ENCODE data around the gene NCS1.

NCS1 gene

GRCh38 chr9:130150779-130151382 is 21.3 kb upstream of the NCS1 start:
- no peak for TF ChIP-seq FOXP2 (optimal IDR thresholded peaks at IDR 0.05; ENCODE audit: borderline replicate concordance, extremely low read depth, extremely low read length, insufficient read depth)
- no peak for TF ChIP-seq SIN3A (IDR thresholded peaks at IDR 0.05; ENCODE audit: borderline replicate concordance, insufficient read depth, low read length)
- no peak for TF ChIP-seq REST (IDR thresholded peaks at IDR 0.05; ENCODE audit: insufficient read depth in 1 of 2, low read depth in 2 of 2, low read length in 2 of 2)
- TF ChIP-seq TAF1 (IDR thresholded peaks at IDR 0.05; ENCODE audit: borderline replicate concordance, insufficient read depth, low read length), result no peak
- no peak for TF ChIP-seq POLR2AphosphoS5 (IDR thresholded peaks at IDR 0.05; ENCODE audit: low read depth, low read length)

- TF ChIP-seq SIN3A (IDR thresholded peaks at IDR 0.05; ENCODE audit: borderline replicate concordance, insufficient read depth, low read length) (no peak), REST (IDR thresholded peaks at IDR 0.05; ENCODE audit: insufficient read depth in 1 of 2, low read depth in 2 of 2, low read length in 2 of 2) (no peak), POLR2AphosphoS5 (IDR thresholded peaks at IDR 0.05; ENCODE audit: low read depth, low read length) (no peak), TAF1 (IDR thresholded peaks at IDR 0.05; ENCODE audit: borderline replicate concordance, insufficient read depth, low read length) (no peak), FOXP2 (optimal IDR thresholded peaks at IDR 0.05; ENCODE audit: borderline replicate concordance, extremely low read depth, extremely low read length, insufficient read depth) (no peak)
Measured at GRCh38 chr9:130154816-130155215, 17.4 kb upstream of the NCS1 start.

GRCh38 chr9:130155647-130156046 is 16.6 kb upstream of the NCS1 start:
- TF ChIP-seq REST (IDR thresholded peaks at IDR 0.05; ENCODE audit: insufficient read depth in 1 of 2, low read depth in 2 of 2, low read length in 2 of 2) (no peak), POLR2AphosphoS5 (IDR thresholded peaks at IDR 0.05; ENCODE audit: low read depth, low read length) (no peak), TAF1 (IDR thresholded peaks at IDR 0.05; ENCODE audit: borderline replicate concordance, insufficient read depth, low read length) (no peak), SIN3A (IDR thresholded peaks at IDR 0.05; ENCODE audit: borderline replicate concordance, insufficient read depth, low read length) (no peak), FOXP2 (optimal IDR thresholded peaks at IDR 0.05; ENCODE audit: borderline replicate concordance, extremely low read depth, extremely low read length, insufficient read depth) (no peak)

- no peak for TF ChIP-seq SIN3A (IDR thresholded peaks at IDR 0.05; ENCODE audit: borderline replicate concordance, insufficient read depth, low read length)
- no peak for TF ChIP-seq FOXP2 (optimal IDR thresholded peaks at IDR 0.05; ENCODE audit: borderline replicate concordance, extremely low read depth, extremely low read length, insufficient read depth)
- TF ChIP-seq REST (IDR thresholded peaks at IDR 0.05; ENCODE audit: insufficient read depth in 1 of 2, low read depth in 2 of 2, low read length in 2 of 2), result no peak
- TF ChIP-seq TAF1 (IDR thresholded peaks at IDR 0.05; ENCODE audit: borderline replicate concordance, insufficient read depth, low read length), result no peak
- no peak for TF ChIP-seq POLR2AphosphoS5 (IDR thresholded peaks at IDR 0.05; ENCODE audit: low read depth, low read length)
Measured at GRCh38 chr9:130156672-130157071, 15.5 kb upstream of the NCS1 start.
